IMR-90 (cell line): ENCODE measurements around the gene LUZP1. TPM values are rescaled to one million over a fixed set of nuclear protein-coding genes. Genes with fewer than 3 reads are reported as not detected.
A peak's percentile ranks its signal among the peaks of the same experiment; 100 is the strongest.

Experiments used
- ATAC-seq: fragments of 200-7000 bp; cut with Tn5 transposase; 2 replicates; pipeline ENCODE4 v1.9.1; 2020; ENCODE audit warnings: low read depth, mild to moderate bottlenecking, moderate library complexity
- BruUV-seq: library from RNA; stranded (reverse); fragments of 400-500 nt; replicated peaks from 2 replicates; lab custom pipeline; 2021; lab: Mats Ljungman, UMichigan
- CTCF ChIA-PET: fragments of 300-600 bp; formaldehyde crosslinking; extraction: SDS; loops from one replicate; lab custom pipeline; 2021; ENCODE audit warnings: antibody characterized with exemption; lab: Yijun Ruan, JAX
- POLR2A ChIA-PET: fragments of 300-600 bp; sonication (Branson Sonifier 250); formaldehyde crosslinking; loops from one replicate; lab custom pipeline; 2022; ENCODE audit warnings: antibody characterized with exemption; ENCODE audit not compliant: unreplicated experiment; lab: Charles Lee
- DNase-seq: peaks from one replicate; pipeline ENCODE4 v3.0.0; 2013
- H2AFZ ChIP-seq: replicated peaks from 2 replicates; pipeline ENCODE3; 2013; ENCODE audit warnings: low read length, mild to moderate bottlenecking; ENCODE audit not compliant: poor library complexity
- H2AK5ac ChIP-seq: 2 replicates; pipeline ENCODE4 v1.6.1; 2013; ENCODE audit warnings: low read depth, low read length, inconsistent platforms
- H2AK9ac ChIP-seq: replicated peaks from 2 replicates; pipeline ENCODE3; 2013; ENCODE audit warnings: mild to moderate bottlenecking, low read depth, low read length, moderate library complexity; ENCODE audit not compliant: poor library complexity
- H2BK120ac ChIP-seq: 2 replicates; pipeline ENCODE4 v1.6.1; 2013; ENCODE audit warnings: low read depth, low read length, inconsistent platforms
- H2BK15ac ChIP-seq: 3 replicates; pipeline ENCODE4 v1.6.1; 2013; ENCODE audit warnings: low read depth, low read length, inconsistent platforms
- H2BK20ac ChIP-seq: 2 replicates; pipeline ENCODE4 v1.6.1; 2013; ENCODE audit warnings: low read depth, mild to moderate bottlenecking, inconsistent platforms, low read length, moderate library complexity
- H2BK5ac ChIP-seq: 2 replicates; pipeline ENCODE4 v1.6.1; 2013; ENCODE audit warnings: mild to moderate bottlenecking, low read depth, low read length, inconsistent platforms; ENCODE audit not compliant: poor library complexity, severe bottlenecking
- H3K14ac ChIP-seq: replicated peaks from 2 replicates; pipeline ENCODE4 v1.6.1; 2013; ENCODE audit warnings: low read depth, low read length, inconsistent platforms
- H3K18ac ChIP-seq: 2 replicates; pipeline ENCODE4 v1.6.1; 2013; ENCODE audit warnings: low read depth, low read length, control low read depth
- H3K23ac ChIP-seq: 2 replicates; pipeline ENCODE4 v1.6.1; 2013; ENCODE audit warnings: low read depth, low read length, inconsistent platforms
- H3K27ac ChIP-seq: 2 replicates; pipeline ENCODE4 v1.5.1; 2013; ENCODE audit warnings: mild to moderate bottlenecking, control low read depth, low read length; ENCODE audit not compliant: insufficient read depth
- H3K27me3 ChIP-seq: 2 replicates; pipeline ENCODE4 v1.6.1; 2013; ENCODE audit warnings: low read length; ENCODE audit not compliant: control insufficient read depth, insufficient read depth
- H3K36me3 ChIP-seq: 2 replicates; pipeline ENCODE4 v1.6.1; 2013; ENCODE audit warnings: low read length, mixed read lengths; ENCODE audit not compliant: control insufficient read depth, insufficient read depth
- H3K4ac ChIP-seq: 2 replicates; pipeline ENCODE4 v1.6.1; 2013; ENCODE audit warnings: low read depth, low read length, inconsistent platforms
- H3K4me1 ChIP-seq: 2 replicates; pipeline ENCODE4 v1.6.1; 2013; ENCODE audit warnings: low read length, mixed read lengths; ENCODE audit not compliant: control insufficient read depth, insufficient read depth
- H3K4me2 ChIP-seq: 2 replicates; pipeline ENCODE4 v1.6.1; 2013; ENCODE audit warnings: low read depth, mild to moderate bottlenecking, control low read depth, low read length, moderate library complexity
- H3K4me3 ChIP-seq: 2 replicates; pipeline ENCODE4 v1.5.1; 2013; ENCODE audit warnings: low read depth, mild to moderate bottlenecking, control low read depth, low read length, moderate library complexity; ENCODE audit not compliant: insufficient read depth
- H3K56ac ChIP-seq: 2 replicates; pipeline ENCODE4 v1.6.1; 2013; ENCODE audit warnings: low read length, inconsistent platforms; ENCODE audit not compliant: insufficient read depth; ENCODE audit errors: extremely low read depth
- H3K79me1 ChIP-seq, 2 experiments: 2 replicates each; pipeline ENCODE4 v1.6.1; 2013; ENCODE audit warnings: low read length in 2 of 2, inconsistent platforms in 1 of 2, low read depth in 1 of 2
- H3K9ac ChIP-seq: 2 replicates; pipeline ENCODE4 v1.6.1; 2013; ENCODE audit warnings: low read depth, low read length, control low read depth
- H3K9me1 ChIP-seq: 2 replicates; pipeline ENCODE4 v1.6.1; 2013; ENCODE audit warnings: low read length, inconsistent platforms; ENCODE audit not compliant: insufficient read depth
- H3K9me3 ChIP-seq: 2 replicates; pipeline ENCODE4 v1.6.1; 2013; ENCODE audit warnings: low read length; ENCODE audit not compliant: control insufficient read depth, insufficient read depth
- H4K20me1 ChIP-seq: 2 replicates; pipeline ENCODE4 v1.6.1; 2013; ENCODE audit warnings: low read length, inconsistent platforms; ENCODE audit not compliant: insufficient read depth
- H4K5ac ChIP-seq: 2 replicates; pipeline ENCODE4 v1.6.1; 2013; ENCODE audit warnings: mild to moderate bottlenecking, low read depth, low read length, control low read depth
- H4K8ac ChIP-seq, 2 experiments: 2 replicates each; pipeline ENCODE4 v1.6.1; 2013; ENCODE audit warnings: low read depth in 2 of 2, low read length in 2 of 2, control low read depth in 1 of 2, inconsistent platforms in 1 of 2
- H4K91ac ChIP-seq: 2 replicates; pipeline ENCODE4 v1.6.1; 2013; ENCODE audit warnings: low read depth, low read length, inconsistent platforms; ENCODE audit not compliant: insufficient read depth
- CEBPB ChIP-seq: IDR thresholded peaks from 2 replicates; pipeline ENCODE4 v1.6.1; 2012; ENCODE audit warnings: low read depth, low read length, improper control_type of control experiment
- FOS ChIP-seq: fragments of 150-350 bp; IDR thresholded peaks from 2 replicates; pipeline ENCODE4 v1.6.1; 2016; ENCODE audit warnings: low read depth, low read length
- POLR2A ChIP-seq: IDR thresholded peaks from 2 replicates; pipeline ENCODE4 v1.6.1; 2012; ENCODE audit warnings: mild to moderate bottlenecking, low read depth, low read length
- RCOR1 ChIP-seq: IDR thresholded peaks from 2 replicates; pipeline ENCODE4 v1.6.1; 2012; ENCODE audit warnings: mild to moderate bottlenecking, low read length, improper control_type of control experiment; ENCODE audit not compliant: insufficient replicate concordance
- SMC3 ChIP-seq: fragments of 150-350 bp; IDR thresholded peaks from 2 replicates; pipeline ENCODE4 v1.6.1; 2016; ENCODE audit warnings: low read depth, mild to moderate bottlenecking, antibody characterized with exemption, low read length, moderate library complexity
- WGBS, 2 experiments: methylation state at CpG; one replicate each; pipeline versions ENCODE4 v1.1.5 to v1.1.7; 2013; ENCODE audit warnings: missing lambda C conversion rate in 2 of 2; ENCODE audit not compliant: insufficient read length in 1 of 2; ENCODE audit errors: extremely low coverage in 2 of 2; 5-methylcytosine and 5-hydroxymethylcytosine counted together
- dilution Hi-C: fragments of 300-500 bp; cut with HindIII; formaldehyde crosslinking; loops from one replicate; pipeline ENCODE4 v1.14.3; 2018; ENCODE audit warnings: low sequenced_read_pairs; ENCODE audit not compliant: unreplicated experiment
- in situ Hi-C: fragments of 300-500 bp; cut with MboI; formaldehyde crosslinking; loops from 3 replicates; pipeline ENCODE4 v1.14.3; 2019; ENCODE audit warnings: low sequenced_read_pairs, inconsistent platforms, mixed read lengths
- intact Hi-C: fragments of 100-400 bp; cut with micrococcal nuclease; formaldehyde crosslinking; loops from 2 replicates; pipeline ENCODE4 v1.10.0; 2022
- polyA plus RNA-seq, 3 experiments: library from polyadenylated mRNA; depleted of rRNA; stranded (reverse); fragments of >200 nt; gene quantifications; 2 replicates each; pipeline ENCODE4 v1.2.3, GENCODE V29; 2012; ENCODE audit warnings: low replicate concordance in 1 of 3
- total RNA-seq: library from RNA; depleted of rRNA; stranded (reverse); fragments of >200 nt; gene quantifications from 2 replicates; pipeline ENCODE4 v1.2.3, GENCODE V29; 2012

The LUZP1 gene
- total and polyA plus RNA-seq, 2 of the 4 experiments (the other 2 are of a cell fraction) = 13.1 to 31.7 TPM

GRCh38 chr1:23101101-23101827 is 67.4 kb downstream of the LUZP1 start:
- Histone ChIP-seq H3K27ac (no peak overlapping the region), H3K9me3 (no peaks in the 10 kb centered on the region), H3K79me1 (peaks cover 17 to 77% of the 10 kb centered on the region in 2 experiments), H3K56ac (no peak overlapping the region), H3K14ac (peak overlapping the region; percentile 40; the same call in 1 of the 2 replicates), H2AK5ac (no peak overlapping the region), H2BK5ac (peak overlapping the region; percentile 70), H4K5ac (no peak overlapping the region), H2BK20ac (peak overlapping the region; percentile 35; the same call in 1 of the 2 replicates), H4K8ac (0 out of 4 replicates have a peak overlapping the region, but pooled peaks of 1 of the 2 experiments have one; percentile 22), H3K9ac (no peak overlapping the region), H3K4me2 (peak overlapping the region; percentile 26; the same call in 1 of the 2 replicates), H4K91ac (no peak overlapping the region), H3K4me3 (no peak overlapping the region), H2AK9ac (no peak overlapping the region), H3K23ac (no peak overlapping the region), H3K18ac (no peak overlapping the region), H3K27me3 (no peaks in the 10 kb centered on the region), H2BK15ac (0 out of 3 replicates have a peak overlapping the region, but pooled peaks have one; percentile 26), H2AFZ (no peak overlapping the region), H3K4me1 (peaks cover 18% of the 10 kb centered on the region), H3K9me1 (peaks cover 7% of the 10 kb centered on the region), H2BK120ac (peak overlapping the region; percentile 31; the same call in 1 of the 2 replicates), H3K36me3 (peaks cover 3% of the 10 kb centered on the region), H4K20me1 (peaks cover 59% of the 10 kb centered on the region), H3K4ac (peak overlapping the region; percentile 32; the same call in 1 of the 2 replicates)
- CTCF ChIA-PET = interaction anchor here (0.6 to 1.4 kb wide), 2 partner anchors 62 to 80 kb away, joined by 3 read pairs; no protein-coding TSS in a partner anchor
- ATAC-seq (peak; percentile 9; the same call in 1 of the 2 replicates), DNase-seq (peak; percentile 65)
- peak; percentile 52 for TF ChIP-seq CEBPB
- no peak for TF ChIP-seq SMC3
- peak; percentile 48; the same call in 1 of the 2 replicates for TF ChIP-seq FOS
- TF ChIP-seq RCOR1 = no peak
- 0 out of 2 replicates have a peak, but pooled peaks have one; percentile 20 for TF ChIP-seq POLR2A
- 80% methylated on average over 2 of the region's 3 CpGs; no CpG with 5 or more reads in 1 of the 2 experiments for WGBS, 2 experiments
- no TSS peak for BruUV-seq
- dilution Hi-C loops = no loop called here
- intact Hi-C loops = loop anchor here (1.0 to 5.0 kb wide), 3 partner anchors 23 to 171 kb away; no protein-coding TSS in a partner anchor
- POLR2A ChIA-PET = no interaction called here
- in situ Hi-C loops = no loop called here
